ENCODE data around the gene JMJD1C. TPM values are rescaled to one million over a fixed set of nuclear protein-coding genes. Genes with fewer than 3 reads are reported as not detected.

JMJD1C gene
- total RNA-seq, 1 donor from 2014 or later: 83.7 TPM

GRCh38 chr10:63431962-63432797 lies 33.6 kb downstream of the JMJD1C start:
- no peaks in the 10 kb centered on the region for H3K9me3 Mint-ChIP-seq (ENCODE audit: unreplicated experiment)
- H3K36me3 Mint-ChIP-seq (ENCODE audit: low read depth, unreplicated experiment): no peaks in the 10 kb centered on the region
- H3K4me3 Mint-ChIP-seq (ENCODE audit: unreplicated experiment): peak overlapping the region; percentile 31
- no peaks in the 10 kb centered on the region for H3K27me3 Mint-ChIP-seq (ENCODE audit: unreplicated experiment)
- peaks cover 43% of the 10 kb centered on the region for H3K4me1 Mint-ChIP-seq (ENCODE audit: unreplicated experiment)
- DNase-seq (ENCODE audit: low spot score): no peak
- no peak for TF ChIP-seq CTCF (IDR thresholded peaks at IDR 0.05; ENCODE audit: unreplicated experiment)
- peak overlapping the region; percentile 92 for H3K27ac Mint-ChIP-seq (ENCODE audit: unreplicated experiment)

DNA sequence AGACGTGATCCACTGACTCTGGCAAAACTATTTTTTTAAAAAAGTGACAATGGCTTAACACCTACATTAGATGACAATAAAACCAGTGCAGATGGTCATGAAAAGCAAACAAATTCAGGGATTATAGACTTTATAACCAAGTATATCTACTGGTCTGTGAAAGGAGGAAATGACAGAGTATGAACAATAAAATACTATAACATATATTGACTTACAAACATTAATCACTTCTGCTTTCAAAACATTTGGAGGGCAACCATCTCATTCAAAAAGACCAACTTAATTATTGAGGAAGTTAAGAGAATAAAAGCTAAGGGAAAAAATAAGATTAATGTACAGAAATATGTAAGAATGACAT lies 34.8 kb downstream of the JMJD1C start:
- peaks cover 43% of the 10 kb centered on the region for H3K4me1 Mint-ChIP-seq (ENCODE audit: unreplicated experiment)
- no peaks in the 10 kb centered on the region for H3K9me3 Mint-ChIP-seq (ENCODE audit: unreplicated experiment)
- H3K27me3 Mint-ChIP-seq (ENCODE audit: unreplicated experiment): no peaks in the 10 kb centered on the region
- no peaks in the 10 kb centered on the region for H3K36me3 Mint-ChIP-seq (ENCODE audit: low read depth, unreplicated experiment)
- no peak for TF ChIP-seq CTCF (IDR thresholded peaks at IDR 0.05; ENCODE audit: unreplicated experiment)
- no peak overlapping the region for H3K4me3 Mint-ChIP-seq (ENCODE audit: unreplicated experiment)
- no peak for DNase-seq (ENCODE audit: low spot score)
- peak overlapping the region; percentile 89 for H3K27ac Mint-ChIP-seq (ENCODE audit: unreplicated experiment)

- peak overlapping the region; percentile 97 for H3K27ac Mint-ChIP-seq (ENCODE audit: unreplicated experiment)
- H3K36me3 Mint-ChIP-seq (ENCODE audit: low read depth, unreplicated experiment): no peaks in the 10 kb centered on the region
- DNase-seq (ENCODE audit: low spot score): no peak
- H3K27me3 Mint-ChIP-seq (ENCODE audit: unreplicated experiment): no peaks in the 10 kb centered on the region
- no peaks in the 10 kb centered on the region for H3K9me3 Mint-ChIP-seq (ENCODE audit: unreplicated experiment)
- no peak overlapping the region for H3K4me3 Mint-ChIP-seq (ENCODE audit: unreplicated experiment)
- H3K4me1 Mint-ChIP-seq (ENCODE audit: unreplicated experiment): peaks cover 43% of the 10 kb centered on the region
- TF ChIP-seq CTCF (IDR thresholded peaks at IDR 0.05; ENCODE audit: unreplicated experiment): no peak
Measured at GRCh38 chr10:63430091-63430998, 35.4 kb downstream of the JMJD1C start.

- Mint-ChIP-seq H3K36me3 (ENCODE audit: low read depth, unreplicated experiment) (no peaks in the 10 kb centered on the region), H3K9me3 (ENCODE audit: unreplicated experiment) (no peaks in the 10 kb centered on the region), H3K4me1 (ENCODE audit: unreplicated experiment) (peaks cover 35% of the 10 kb centered on the region), H3K4me3 (ENCODE audit: unreplicated experiment) (no peak overlapping the region), H3K27ac (ENCODE audit: unreplicated experiment) (peak overlapping the region; percentile 84), H3K27me3 (ENCODE audit: unreplicated experiment) (no peaks in the 10 kb centered on the region)
- TF ChIP-seq CTCF (IDR thresholded peaks at IDR 0.05; ENCODE audit: unreplicated experiment): no peak
- no peak for DNase-seq (ENCODE audit: low spot score)
Measured at GRCh38 chr10:63429281-63429680, 36.5 kb downstream of the JMJD1C start.
